Tibial nerve (tissue), 4 donors: ENCODE measurements around the gene CENPO.

Experiments
- CTCF ChIP-seq, 5 experiments: fragments of 200-600 bp in 3 of 5; fragments of 450-650 bp in 2 of 5; sonication (generic) in 3 of 5; IDR thresholded peaks; one replicate each; pipeline ENCODE4 v1.5.1; 2016 to 2019; ENCODE audit warnings: antibody characterized with exemption in 5 of 5, mild to moderate bottlenecking in 3 of 5, moderate library complexity in 2 of 5
- EP300 ChIP-seq, 2 donors: sonication (generic); formaldehyde crosslinking; IDR thresholded peaks; one replicate each; pipeline ENCODE4 v1.6.1; 2017; ENCODE audit warnings: antibody characterized with exemption in 2 of 2, mild to moderate bottlenecking in 1 of 2
- POLR2A ChIP-seq, 2 donors: fragments of 450-650 bp; IDR thresholded peaks; one replicate each; pipeline ENCODE4 v1.6.1; 2017; ENCODE audit warnings: antibody characterized with exemption in 2 of 2, mild to moderate bottlenecking in 2 of 2, moderate library complexity in 2 of 2

GRCh38 chr2:24838541-24838940 lies 45.3 kb downstream of the CENPO start:
- TF ChIP-seq CTCF (IDR thresholded peaks at IDR 0.05) (no peak), EP300 (IDR thresholded peaks at IDR 0.05) (no peak), POLR2A (IDR thresholded peaks at IDR 0.05) (no peak)
